RWPE2 (cell line): ENCODE measurements around the gene SF3B6.

Experiments
- ATAC-seq: fragments of 200-7000 bp; cut with Tn5 transposase; 3 replicates; pipeline ENCODE4 v1.9.1; 2021; ENCODE audit warnings: low read depth
- DNase-seq: peaks from one replicate; pipeline ENCODE4 v3.0.0-alpha.2; 2020; ENCODE audit warnings: low spot score
- H3K27ac ChIP-seq: fragments of 450-650 bp; 2 replicates; pipeline ENCODE4 v1.5.1; 2017; ENCODE audit warnings: mild to moderate bottlenecking; ENCODE audit not compliant: poor library complexity, severe bottlenecking
- H3K27me3 ChIP-seq: fragments of 250-450 bp; sonication (Bioruptor Pico); 2 replicates; pipeline ENCODE4 v1.5.1; 2021; ENCODE audit warnings: mild to moderate bottlenecking, moderate library complexity; ENCODE audit not compliant: insufficient read depth, poor library complexity, severe bottlenecking
- H3K36me3 ChIP-seq: fragments of 250-450 bp; sonication (Bioruptor Pico); 2 replicates; pipeline ENCODE4 v1.5.1; 2020; ENCODE audit warnings: low read depth, mild to moderate bottlenecking, moderate library complexity
- H3K4me1 ChIP-seq: fragments of 250-450 bp; sonication (Bioruptor Pico); 2 replicates; pipeline ENCODE4 v1.5.1; 2021; ENCODE audit warnings: mild to moderate bottlenecking, moderate library complexity; ENCODE audit not compliant: insufficient read depth, poor library complexity, severe bottlenecking
- H3K4me3 ChIP-seq: fragments of 250-450 bp; sonication (Bioruptor Pico); 2 replicates; pipeline ENCODE4 v1.5.1; 2021; ENCODE audit warnings: mild to moderate bottlenecking, moderate library complexity; ENCODE audit not compliant: severe bottlenecking
- H3K9me3 ChIP-seq: fragments of 250-450 bp; sonication (Bioruptor Pico); 2 replicates; pipeline ENCODE4 v1.5.1; 2021; ENCODE audit warnings: mild to moderate bottlenecking, moderate library complexity; ENCODE audit not compliant: severe bottlenecking
- CTCF ChIP-seq: fragments of 450-650 bp; IDR thresholded peaks from one replicate; pipeline ENCODE4 v1.5.1; 2017; ENCODE audit warnings: mild to moderate bottlenecking, moderate library complexity; ENCODE audit not compliant: poor library complexity, severe bottlenecking

Gene SF3B6

GRCh38 chr2:24121469-24121868 lies 45.3 kb upstream of the SF3B6 start:
- no peak overlapping the region for H3K4me3 ChIP-seq
- peaks cover 10% of the 10 kb centered on the region for H3K4me1 ChIP-seq
- H3K9me3 ChIP-seq: no peaks in the 10 kb centered on the region
- no peak for TF ChIP-seq CTCF
- H3K27me3 ChIP-seq: no peaks in the 10 kb centered on the region
- no peaks in the 10 kb centered on the region for H3K36me3 ChIP-seq
- no peak for DNase-seq
- no peak overlapping the region for H3K27ac ChIP-seq
- no peak for ATAC-seq

GRCh38 chr2:24121066-24121465 lies 44.9 kb upstream of the SF3B6 start:
- DNase-seq: no peak
- no peak for TF ChIP-seq CTCF

GRCh38 chr2:24117902-24118301 lies 41.8 kb upstream of the SF3B6 start:
- no peak for ATAC-seq
- no peaks in the 10 kb centered on the region for H3K27me3 ChIP-seq
- H3K9me3 ChIP-seq: peaks cover 6% of the 10 kb centered on the region
- H3K4me1 ChIP-seq: peaks cover 4% of the 10 kb centered on the region
- H3K27ac ChIP-seq: peak overlapping the region; percentile 24
- H3K36me3 ChIP-seq: no peaks in the 10 kb centered on the region
- no peak for TF ChIP-seq CTCF
- H3K4me3 ChIP-seq: no peak overlapping the region
- no peak for DNase-seq

More at GRCh38 chr2:24121066-24121465, 44.9 kb upstream of the SF3B6 start:
- no peak for ATAC-seq
- Histone ChIP-seq H3K27ac (no peak overlapping the region), H3K36me3 (no peaks in the 10 kb centered on the region), H3K9me3 (no peaks in the 10 kb centered on the region), H3K27me3 (no peaks in the 10 kb centered on the region), H3K4me3 (no peak overlapping the region), H3K4me1 (peaks cover 10% of the 10 kb centered on the region)

GRCh38 chr2:24115057-24115456 lies 38.9 kb upstream of the SF3B6 start:
- H3K27ac ChIP-seq: peak overlapping the region; percentile 19
- H3K4me3 ChIP-seq: no peak overlapping the region
- no peaks in the 10 kb centered on the region for H3K27me3 ChIP-seq
- no peak for TF ChIP-seq CTCF
- H3K4me1 ChIP-seq: peaks cover 7% of the 10 kb centered on the region
- no peaks in the 10 kb centered on the region for H3K36me3 ChIP-seq
- DNase-seq (no peak), ATAC-seq (no peak; the same call in 2 of the 3 replicates)
- peaks cover 6% of the 10 kb centered on the region for H3K9me3 ChIP-seq

GRCh38 chr2:24111407-24111901 lies 35.3 kb upstream of the SF3B6 start:
- peak; percentile 87 for ATAC-seq
- no peak for TF ChIP-seq CTCF
- DNase-seq: no peak
- H3K27ac ChIP-seq: peak overlapping the region; percentile 82
- H3K36me3 ChIP-seq: no peaks in the 10 kb centered on the region
- peaks cover 6% of the 10 kb centered on the region for H3K9me3 ChIP-seq
- no peaks in the 10 kb centered on the region for H3K27me3 ChIP-seq
- peaks cover 18% of the 10 kb centered on the region for H3K4me1 ChIP-seq
- no peak overlapping the region for H3K4me3 ChIP-seq
